Stimulated activated CD8-positive, alpha-beta memory T cell treated with anti-CD3 and anti-CD28 coated beads, Interleukin-4, amount 100 ng/mL, for 48 hours (primary cell): ENCODE data around the gene RITA1.

Experiments used
- DNase-seq: peaks from one replicate; pipeline ENCODE4 v3.0.0-alpha.2; 2020

Gene RITA1

GRCh38 chr12:113232089-113232839 is 46.7 kb downstream of the RITA1 start:
- no peak for DNase-seq

- peak; percentile 75 for DNase-seq
Observed at GRCh38 chr12:113232840-113233585, 47.5 kb downstream of the RITA1 start.

GRCh38 chr12:113233967-113234366 is 48.4 kb downstream of the RITA1 start:
- no peak for DNase-seq

GRCh38 chr12:113234483-113234882 is 49.0 kb downstream of the RITA1 start:
- no peak for DNase-seq

GRCh38 chr12:113235976-113236375 is 50.5 kb downstream of the RITA1 start:
- no peak for DNase-seq

- DNase-seq, result no peak
Observed at GRCh38 chr12:113236539-113237399, 51.2 kb downstream of the RITA1 start.

- DNase-seq, result no peak
Observed at GRCh38 chr12:113237748-113238147, 52.2 kb downstream of the RITA1 start.

GRCh38 chr12:113238309-113238708 is 52.8 kb downstream of the RITA1 start:
- no peak for DNase-seq

GRCh38 chr12:113239288-113239771 is 53.8 kb downstream of the RITA1 start:
- DNase-seq, result no peak

- no peak for DNase-seq
Observed at GRCh38 chr12:113239811-113240331, 54.4 kb downstream of the RITA1 start.

GRCh38 chr12:113240395-113240794 is 54.9 kb downstream of the RITA1 start:
- DNase-seq, result no peak

GRCh38 chr12:113241191-113242025 is 55.9 kb downstream of the RITA1 start:
- no peak for DNase-seq
